Measurements from ENCODE around the gene RNF14.

DNA sequence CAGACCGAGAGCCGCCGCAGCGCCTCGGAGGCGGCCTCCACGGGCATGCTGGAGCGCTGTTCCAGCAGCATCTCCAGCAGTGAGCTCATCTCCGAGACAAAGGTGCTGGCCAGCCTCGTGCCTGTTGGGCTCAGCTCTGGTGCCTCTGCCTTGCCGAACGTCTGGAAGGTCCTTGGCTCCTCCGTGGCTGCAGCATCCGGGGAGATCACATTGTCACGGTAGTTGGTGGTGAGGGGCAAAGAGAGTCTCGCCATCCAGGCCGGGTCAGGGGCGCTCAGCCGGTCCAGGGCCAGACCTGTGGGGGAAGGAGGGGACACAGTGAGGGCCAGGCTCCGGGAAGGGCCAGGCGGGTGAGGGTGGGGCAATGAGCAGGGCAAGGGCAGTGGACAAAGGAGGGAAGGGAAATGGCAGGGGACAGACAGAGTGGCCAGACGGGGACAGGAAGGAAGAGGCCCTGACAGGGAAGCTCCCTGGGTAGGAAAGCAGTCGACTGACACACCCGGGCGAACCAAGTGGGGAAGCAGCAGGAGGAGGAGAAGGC is 23.3 kb upstream of the RNF14 start:
- TF ChIP-seq CTCF (IDR thresholded peaks at IDR 0.05) (no peak), POLR2A (IDR thresholded peaks at IDR 0.05) (no peak), EP300 (IDR thresholded peaks at IDR 0.05) (no peak), POLR2AphosphoS5 (IDR thresholded peaks at IDR 0.05) (no peak)
